Measurements from ENCODE around the gene MTOR. TPM values are rescaled to one million over a fixed set of nuclear protein-coding genes. Genes with fewer than 3 reads are reported as not detected.

Gene MTOR
- total RNA-seq, 1 experiment from 2014 or later = 48.0 TPM

DNA sequence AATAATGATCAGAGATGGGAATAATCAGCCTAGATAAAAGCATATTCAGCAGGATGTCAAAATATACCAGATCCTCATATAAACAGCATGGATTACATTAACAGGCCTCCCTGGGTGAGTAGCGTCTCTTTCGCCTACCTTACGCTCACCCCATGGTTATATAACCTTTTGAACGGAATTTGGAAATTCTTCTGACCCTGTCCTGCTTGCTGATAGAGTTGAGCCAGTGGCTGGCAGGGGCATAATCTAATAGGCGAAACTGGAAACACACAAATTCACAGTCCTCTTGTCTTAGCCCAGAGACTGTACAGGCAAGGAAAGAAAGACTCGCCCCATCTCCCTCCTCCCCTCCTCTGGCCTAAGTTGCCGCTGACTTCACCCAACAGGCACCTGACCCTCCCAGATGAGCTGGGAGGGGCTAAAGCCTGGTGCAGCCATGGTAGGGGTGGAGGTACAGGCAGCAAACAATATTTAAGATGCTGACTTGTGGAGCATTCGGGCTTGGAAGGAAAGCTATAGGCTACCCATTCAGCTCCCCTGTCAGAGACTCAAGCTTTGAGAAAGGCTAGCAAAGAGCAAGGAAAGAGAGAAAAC is 73.4 kb downstream of the MTOR start, which contains the start of gene ANGPTL7:
TSS of gene ANGPTL7 (plus strand) at position 498 of the 594 bp plus-strand sequence. CDS start 225 bp downstream, outside the sequence.
- Histone ChIP-seq H2AFZ (ENCODE audit: low read length) (no peak within 1 kb of the TSS), H4K20me1 (ENCODE audit: low read length) (no peaks in the 10 kb centered on the region), H3K9ac (ENCODE audit: low read length) (no peak within 1 kb of the TSS), H3K9me2 (replicated peaks; ENCODE audit: low read length) (no peaks in the 10 kb centered on the region), H3K27me3 (ENCODE audit: low read length) (no peaks in the 10 kb centered on the region), H3F3A (ENCODE audit: low read length, unreplicated experiment) (no peaks in the 10 kb centered on the region), H3K9me3 (ENCODE audit: low read length) (no peaks in the 10 kb centered on the region), H3K36me3 (ENCODE audit: low read depth, low read length) (peaks cover 28% of the 10 kb centered on the region), H3K4me2 (ENCODE audit: low read length) (no peak within 1 kb of the TSS), H3K4me3 (ENCODE audit: low read length) (no peak within 1 kb of the TSS), H3K27ac (ENCODE audit: low read length) (no peak within 1 kb of the TSS), H3K4me1 (ENCODE audit: insufficient read depth, low read length) (no peaks in the 10 kb centered on the region), H3K79me2 (ENCODE audit: low read length) (no peaks in the 10 kb centered on the region)
- ATAC-seq (no peak), DNase-seq (no peak)
- TF ChIP-seq, protein P1, sequence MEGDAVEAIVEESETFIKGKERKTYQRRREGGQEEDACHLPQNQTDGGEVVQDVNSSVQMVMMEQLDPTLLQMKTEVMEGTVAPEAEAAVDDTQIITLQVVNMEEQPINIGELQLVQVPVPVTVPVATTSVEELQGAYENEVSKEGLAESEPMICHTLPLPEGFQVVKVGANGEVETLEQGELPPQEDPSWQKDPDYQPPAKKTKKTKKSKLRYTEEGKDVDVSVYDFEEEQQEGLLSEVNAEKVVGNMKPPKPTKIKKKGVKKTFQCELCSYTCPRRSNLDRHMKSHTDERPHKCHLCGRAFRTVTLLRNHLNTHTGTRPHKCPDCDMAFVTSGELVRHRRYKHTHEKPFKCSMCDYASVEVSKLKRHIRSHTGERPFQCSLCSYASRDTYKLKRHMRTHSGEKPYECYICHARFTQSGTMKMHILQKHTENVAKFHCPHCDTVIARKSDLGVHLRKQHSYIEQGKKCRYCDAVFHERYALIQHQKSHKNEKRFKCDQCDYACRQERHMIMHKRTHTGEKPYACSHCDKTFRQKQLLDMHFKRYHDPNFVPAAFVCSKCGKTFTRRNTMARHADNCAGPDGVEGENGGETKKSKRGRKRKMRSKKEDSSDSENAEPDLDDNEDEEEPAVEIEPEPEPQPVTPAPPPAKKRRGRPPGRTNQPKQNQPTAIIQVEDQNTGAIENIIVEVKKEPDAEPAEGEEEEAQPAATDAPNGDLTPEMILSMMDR (conservative IDR thresholded peaks at IDR 0.05; ENCODE audit: low read depth, low read length) = no peak
- TF ChIP-seq EZH2 (IDR thresholded peaks at IDR 0.05; ENCODE audit: low read length, unreplicated experiment) (no peak), EZH2phosphoT487 (IDR thresholded peaks at IDR 0.05; ENCODE audit: borderline replicate concordance, low read length) (no peak)
- no TSS peak for BruUV-seq (replicated peaks)
- CTCF ChIA-PET = no interaction called here
- POLR2A ChIA-PET (ENCODE audit: unreplicated experiment) = no interaction called here
- intact Hi-C loops (cut with micrococcal nuclease) = loop anchor here (10.0 kb wide), 1 partner anchor 154 kb away; no protein-coding TSS in a partner anchor

DNA sequence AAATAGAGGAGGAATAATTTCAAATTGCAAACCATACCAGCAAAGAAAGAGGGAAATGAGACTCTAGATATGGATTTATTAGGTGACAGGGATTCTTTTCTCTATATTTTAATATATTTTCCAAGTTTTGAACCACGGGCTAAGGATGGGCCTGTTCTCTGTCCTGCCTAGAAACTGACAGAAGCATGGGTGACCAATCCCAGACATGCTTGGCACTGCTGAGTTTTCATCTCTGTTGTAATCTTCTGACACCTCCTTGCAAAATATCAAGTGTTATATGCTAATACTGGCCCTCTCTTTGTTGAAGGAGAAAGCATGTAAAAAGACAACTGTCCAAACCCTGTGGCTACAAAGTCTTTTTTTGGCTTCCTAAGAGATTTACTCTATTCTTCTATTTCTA is 74.0 kb downstream of the MTOR start:
- no peak overlapping the region for H3K27ac ChIP-seq (ENCODE audit: low read length)
- H3K4me1 ChIP-seq (ENCODE audit: insufficient read depth, low read length) = no peaks in the 10 kb centered on the region
- DNase-seq (no peak), ATAC-seq (no peak)
- no peaks in the 10 kb centered on the region for H3K27me3 ChIP-seq (ENCODE audit: low read length)
- H3K4me3 ChIP-seq (ENCODE audit: low read length) = no peak overlapping the region
- peaks cover 25% of the 10 kb centered on the region; the same call in 1 of the 2 replicates for H3K36me3 ChIP-seq (ENCODE audit: low read depth, low read length)
- CTCF ChIA-PET = no interaction called here
- intact Hi-C loops (cut with micrococcal nuclease) = loop anchor here (10.0 kb wide), 1 partner anchor 154 kb away; no protein-coding TSS in a partner anchor
- no peak overlapping the region for H3K9ac ChIP-seq (ENCODE audit: low read length)
- H4K20me1 ChIP-seq (ENCODE audit: low read length) = no peaks in the 10 kb centered on the region
- no peak overlapping the region for H3K4me2 ChIP-seq (ENCODE audit: low read length)
- H2AFZ ChIP-seq (ENCODE audit: low read length) = no peak overlapping the region
- no peaks in the 10 kb centered on the region for H3K9me3 ChIP-seq (ENCODE audit: low read length)
- no TSS peak for BruUV-seq (replicated peaks)
- no peaks in the 10 kb centered on the region for H3K9me2 ChIP-seq (replicated peaks; ENCODE audit: low read length)
- H3K79me2 ChIP-seq (ENCODE audit: low read length) = no peaks in the 10 kb centered on the region
- no peak for TF ChIP-seq EZH2phosphoT487 (IDR thresholded peaks at IDR 0.05; ENCODE audit: borderline replicate concordance, low read length)
- TF ChIP-seq, protein P1 (conservative IDR thresholded peaks at IDR 0.05; ENCODE audit: low read depth, low read length) = no peak
- no peak for TF ChIP-seq EZH2 (IDR thresholded peaks at IDR 0.05; ENCODE audit: low read length, unreplicated experiment)
- POLR2A ChIA-PET (ENCODE audit: unreplicated experiment) = no interaction called here
- no peaks in the 10 kb centered on the region for H3F3A ChIP-seq (ENCODE audit: low read length, unreplicated experiment)

DNA sequence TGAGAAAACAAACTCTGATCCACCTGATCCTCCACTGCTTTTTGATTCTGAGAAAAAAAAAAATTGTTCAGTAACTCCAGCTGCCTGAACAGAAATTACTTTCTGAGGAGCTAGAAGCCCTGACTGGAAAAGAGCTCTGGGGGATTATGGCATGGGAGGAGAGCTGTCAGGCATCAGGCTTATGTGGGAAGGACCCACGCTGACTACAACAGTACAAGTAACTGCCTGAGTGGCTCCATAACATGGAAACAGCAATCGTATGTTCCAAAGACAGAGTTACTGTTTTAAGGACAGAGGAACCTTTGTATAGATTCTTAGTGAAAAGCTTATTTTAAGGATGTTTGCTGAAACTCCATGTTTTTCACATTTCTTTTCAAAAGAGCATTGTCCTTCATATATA is 74.4 kb downstream of the MTOR start:
- DNase-seq (no peak), ATAC-seq (no peak)
- peaks cover 25% of the 10 kb centered on the region; the same call in 1 of the 2 replicates for H3K36me3 ChIP-seq (ENCODE audit: low read depth, low read length)
- H3F3A ChIP-seq (ENCODE audit: low read length, unreplicated experiment) = no peaks in the 10 kb centered on the region
- no peaks in the 10 kb centered on the region for H4K20me1 ChIP-seq (ENCODE audit: low read length)
- H3K9me2 ChIP-seq (replicated peaks; ENCODE audit: low read length) = no peaks in the 10 kb centered on the region
- no peaks in the 10 kb centered on the region for H3K4me1 ChIP-seq (ENCODE audit: insufficient read depth, low read length)
- H3K27ac ChIP-seq (ENCODE audit: low read length) = no peak overlapping the region
- intact Hi-C loops (cut with micrococcal nuclease) = loop anchor here (10.0 kb wide), 1 partner anchor 153 kb away; no protein-coding TSS in a partner anchor
- BruUV-seq (replicated peaks) = no TSS peak
- H3K79me2 ChIP-seq (ENCODE audit: low read length) = no peaks in the 10 kb centered on the region
- no peak overlapping the region for H3K4me3 ChIP-seq (ENCODE audit: low read length)
- no peaks in the 10 kb centered on the region for H3K27me3 ChIP-seq (ENCODE audit: low read length)
- no peak overlapping the region for H3K4me2 ChIP-seq (ENCODE audit: low read length)
- no peak overlapping the region for H2AFZ ChIP-seq (ENCODE audit: low read length)
- TF ChIP-seq, protein P1 (conservative IDR thresholded peaks at IDR 0.05; ENCODE audit: low read depth, low read length) = no peak
- TF ChIP-seq EZH2 (IDR thresholded peaks at IDR 0.05; ENCODE audit: low read length, unreplicated experiment) = no peak
- TF ChIP-seq EZH2phosphoT487 (IDR thresholded peaks at IDR 0.05; ENCODE audit: borderline replicate concordance, low read length) = no peak
- CTCF ChIA-PET = no interaction called here
- POLR2A ChIA-PET (ENCODE audit: unreplicated experiment) = no interaction called here
- H3K9me3 ChIP-seq (ENCODE audit: low read length) = no peaks in the 10 kb centered on the region
- no peak overlapping the region for H3K9ac ChIP-seq (ENCODE audit: low read length)
